Endothelial cell of umbilical vein (primary cell): ENCODE data around the gene MEIG1.

Experiments
- CTCF ChIP-seq, 2 donors: IDR thresholded peaks; 1 replicate in 1 of 2; 2 replicates in 1 of 2; pipeline ENCODE4 v1.5.1; 2011; ENCODE audit warnings: low read length in 2 of 2, mild to moderate bottlenecking in 2 of 2, moderate library complexity in 2 of 2, control low read depth in 1 of 2, inconsistent platforms in 1 of 2, low read depth in 1 of 2; ENCODE audit not compliant: insufficient read depth in 1 of 2; ENCODE audit errors: extremely low read depth in 1 of 2
- MAX ChIP-seq: IDR thresholded peaks from 2 replicates; pipeline ENCODE4 v1.6.1; 2011; ENCODE audit not compliant: insufficient read depth, insufficient read length
- MYC ChIP-seq: IDR thresholded peaks from one replicate; pipeline ENCODE4 v1.6.1; 2011; ENCODE audit warnings: mild to moderate bottlenecking, low read depth, low read length
- POLR2A ChIP-seq: IDR thresholded peaks from 2 replicates; pipeline ENCODE4 v1.6.1; 2012; ENCODE audit warnings: low read depth, mild to moderate bottlenecking, control low read depth, low read length

GRCh38 chr10:14936584-14936983 lies 22.6 kb upstream of the MEIG1 start:
- TF ChIP-seq POLR2A (no peak), MAX (no peak), CTCF (IDR thresholded peaks at IDR 0.05; ENCODE audit: extremely low read depth in 1 of 2, insufficient read depth in 1 of 2, low read depth in 1 of 2, low read length in 2 of 2) (no peak), MYC (no peak)
